HepG2 (cell line): Measurements from ENCODE around the gene GOLGA6C. TPM values are rescaled to one million over a fixed set of nuclear protein-coding genes. Genes with fewer than 3 reads are reported as not detected.
"Not testable (repeated sequence)": the region's sequence is repeated elsewhere in the genome, so short reads cannot be mapped to it uniquely, and the experiment has no call there.

Experiments
- ATAC-seq: fragments of 200-7000 bp; cut with Tn5 transposase; 3 replicates; pipeline ENCODE4 v1.9.1; 2020; ENCODE audit warnings: mild to moderate bottlenecking, moderate library complexity
- BruUV-seq: library from RNA; stranded (reverse); fragments of 400-500 nt; replicated peaks from 2 replicates; lab custom pipeline; 2021; lab: Mats Ljungman, UMichigan
- CTCF ChIA-PET: fragments of 300-600 bp; formaldehyde crosslinking; extraction: SDS; loops from one replicate; lab custom pipeline; 2021; ENCODE audit warnings: low total read pairs, inconsistent platforms, low intra/inter-chr PET ratio; lab: Yijun Ruan, JAX
- POLR2A ChIA-PET: fragments of 350-600 bp; sonication (Branson Sonifier 250); formaldehyde crosslinking; loops from one replicate; lab custom pipeline; 2020; ENCODE audit warnings: antibody characterized with exemption, inconsistent platforms; lab: Yijun Ruan, JAX
- DNase-seq: peaks from one replicate; pipeline ENCODE4 v3.0.0-alpha.2; 2015; ENCODE audit warnings: low spot score
- FAIRE-seq: peaks from 3 replicates; lab custom pipeline; 2011; peaks lifted over from hg19 to GRCh38; lab: Jason Lieb, UNC
- H2AFZ ChIP-seq: one replicate; pipeline ENCODE4 v1.6.1; 2011; ENCODE audit warnings: low read length, inconsistent platforms
- H3K27ac ChIP-seq: fragments of 300-600 bp; 3 replicates; pipeline ENCODE4 v1.8.0; 2011; ENCODE audit warnings: mixed run types, mild to moderate bottlenecking, mixed read lengths, low read length, inconsistent platforms; ENCODE audit not compliant: insufficient read depth; ENCODE audit errors: extremely low read length
- H3K27me3 ChIP-seq, 2 experiments: fragments of 200-600 bp in 1 of 2; 2 replicates in 1 of 2; 3 replicates in 1 of 2; pipeline versions ENCODE4 v1.6.0 to v1.8.0; 2011; ENCODE audit warnings: low read length in 2 of 2, mild to moderate bottlenecking in 2 of 2, moderate library complexity in 2 of 2, inconsistent platforms in 1 of 2; ENCODE audit not compliant: insufficient read depth in 2 of 2, control insufficient read depth in 1 of 2
- H3K36me3 ChIP-seq, 2 experiments: fragments of 200-600 bp in 1 of 2; replicated peaks in 1 of 2; 2 replicates in 1 of 2; 3 replicates in 1 of 2; pipeline versions ENCODE4 v1.5.1 to v1.8.0; 2011; ENCODE audit warnings: low read length in 2 of 2, inconsistent platforms in 1 of 2; ENCODE audit not compliant: insufficient read depth in 2 of 2, control insufficient read depth in 1 of 2
- H3K4me1 ChIP-seq: 2 replicates; pipeline ENCODE4 v1.5.1; 2012; ENCODE audit warnings: low read length, inconsistent platforms; ENCODE audit not compliant: insufficient read depth
- H3K4me2 ChIP-seq: 2 replicates; pipeline ENCODE4 v1.6.0; 2011; ENCODE audit warnings: low read depth, low read length, inconsistent platforms
- H3K4me3 ChIP-seq, 3 experiments: fragments of 200-600 bp in 1 of 3; sonication (generic), shearing (Covaris generic) in 1 of 3; replicated peaks in 1 of 3; 2 replicates each; pipeline ENCODE4 v1.5.1; 2011 to 2016; ENCODE audit warnings: low read length in 3 of 3, inconsistent platforms in 2 of 3, low read depth in 2 of 3, mild to moderate bottlenecking in 2 of 3, control low read depth in 1 of 3, mixed read lengths in 1 of 3; ENCODE audit not compliant: insufficient read depth in 1 of 3
- H3K79me2 ChIP-seq: one replicate; pipeline ENCODE4 v1.6.1; 2011; ENCODE audit warnings: low read length, inconsistent platforms; ENCODE audit not compliant: insufficient read depth
- H3K9ac ChIP-seq: 2 replicates; pipeline ENCODE4 v1.6.0; 2011; ENCODE audit warnings: mild to moderate bottlenecking, low read depth, low read length, inconsistent platforms; ENCODE audit not compliant: insufficient read depth
- H3K9me3 ChIP-seq: 2 replicates; pipeline ENCODE4 v1.5.1; 2012; ENCODE audit warnings: mild to moderate bottlenecking, low read length
- H4K20me1 ChIP-seq: 2 replicates; pipeline ENCODE4 v1.6.0; 2011; ENCODE audit warnings: inconsistent platforms, mild to moderate bottlenecking, low read length, moderate library complexity; ENCODE audit not compliant: insufficient read depth
- CEBPB ChIP-seq: IDR thresholded peaks from 2 replicates; pipeline ENCODE4 v1.6.1; 2011; ENCODE audit warnings: low read depth, low read length, improper control_type of control experiment, borderline replicate concordance
- CEBPG ChIP-seq: IDR thresholded peaks from 2 replicates; pipeline ENCODE4 v1.6.1; 2016
- WGBS: methylation state at CpG from one replicate; pipeline ENCODE4 v1.1.6; 2017; ENCODE audit warnings: low lambda C conversion rate; 5-methylcytosine and 5-hydroxymethylcytosine counted together
- in situ Hi-C: cut with HindIII; loops from 2 replicates; pipeline ENCODE4 v1.10.0; 2017; ENCODE audit warnings: low pct_unique_long_range_greater_than_20kb; ENCODE audit not compliant: extremely low pct_ligation_motif_present
- intact Hi-C: fragments of 100-400 bp; cut with micrococcal nuclease; formaldehyde crosslinking; loops from one replicate; pipeline ENCODE4 v1.10.0; 2022; ENCODE audit not compliant: unreplicated experiment
- polyA plus RNA-seq, 8 experiments: library from polyadenylated mRNA; depleted of rRNA in 3 of 8; stranded (reverse) in 7 of 8; unstranded in 1 of 8; fragments of >200 nt; fragmentation: Illumina TruSeq in 4 of 8; extraction: Trizol in 4 of 8; gene quantifications; 2 replicates each; pipeline versions ENCODE4 v1.2.1 to v1.2.3, GENCODE V29; 2011 to 2016; ENCODE audit warnings: low read depth in 4 of 8, missing spikeins in 1 of 8, mixed read lengths in 1 of 8; ENCODE audit not compliant: insufficient read depth in 1 of 8
- small RNA-seq, 3 experiments: library from RNA; depleted of rRNA; stranded (forward); fragments of <200 nt; gene quantifications; one replicate each; pipeline ENCODE3, GENCODE V24; 2012; ENCODE audit warnings: low read depth in 2 of 3, low replicate concordance in 1 of 3; ENCODE audit not compliant: insufficient read length in 3 of 3, insufficient read depth in 2 of 3
- total RNA-seq, 5 experiments: library from RNA; depleted of rRNA; stranded (reverse); fragments of >200 nt; fragmentation: Illumina TruSeq; extraction: Trizol; gene quantifications; 2 replicates each; pipeline ENCODE4 v1.2.3, GENCODE V29; 2016; ENCODE audit warnings: low read depth in 1 of 5

The GOLGA6C gene
- total and polyA plus RNA-seq, 2 of the 13 experiments (the other 11 are each of a cell fraction or from before 2014, with no cell fraction given): not detected

DNA sequence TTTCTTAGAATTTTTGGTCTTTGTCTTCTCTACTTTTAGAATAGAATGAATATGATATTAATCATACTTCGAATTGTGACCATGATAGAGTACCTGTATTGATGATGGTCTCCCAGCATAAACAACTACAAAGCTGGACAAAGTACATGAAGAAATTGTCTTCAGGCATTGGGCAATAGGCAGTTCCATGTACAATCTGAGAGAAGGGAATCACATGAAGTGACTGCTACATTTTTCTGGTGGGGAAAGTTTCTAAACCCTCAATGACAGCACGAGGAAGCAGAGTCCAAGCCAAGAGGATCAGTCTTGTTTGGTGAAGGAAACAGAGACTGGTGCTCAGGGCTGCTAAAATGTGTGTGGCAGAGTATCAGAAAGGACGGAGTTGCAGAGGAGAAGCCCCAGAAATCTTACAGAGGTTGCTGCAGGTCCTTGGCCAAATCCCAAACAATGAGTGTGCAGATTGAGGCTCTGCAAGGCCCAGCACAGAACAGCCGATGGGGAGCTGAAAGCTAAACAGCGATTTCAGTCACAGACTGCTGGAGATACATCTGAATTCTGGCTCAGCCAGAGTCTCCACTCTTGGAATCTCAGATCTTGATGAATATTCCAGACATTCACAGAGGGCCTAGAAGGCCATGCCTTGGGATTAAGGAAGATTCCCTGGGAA lies 61.2 kb downstream of the GOLGA6C start:
- in situ Hi-C loops, BruUV-seq, DNase-seq, H2AFZ ChIP-seq, H3K4me2 ChIP-seq, intact Hi-C loops, H3K27me3 ChIP-seq, H3K9ac ChIP-seq, H3K79me2 ChIP-seq, CTCF ChIA-PET, FAIRE-seq, POLR2A ChIA-PET, H3K4me3 ChIP-seq, H3K9me3 ChIP-seq, H3K27ac ChIP-seq, H4K20me1 ChIP-seq, H3K36me3 ChIP-seq, ATAC-seq: not testable (repeated sequence)
- peaks cover 14% of the 10 kb centered on the region for H3K4me1 ChIP-seq
- 0 out of 2 replicates have a peak, but pooled peaks have one; percentile 17 for TF ChIP-seq CEBPG
- peak; percentile 40; the same call in 1 of the 2 replicates for TF ChIP-seq CEBPB
- WGBS: 39% methylated on average over 4 of the region's 5 CpGs

Small RNA genes lying within 50 kb of the gene (small RNA-seq; reads per million reads assigned to genes)
- 0 reads per million in 3 experiments for gene AC068338.1
- gene RN7SL327P: 0 reads per million in 3 experiments
- gene RN7SL489P: 0 reads per million in 3 experiments

Other genes with a start within 250 kb of the GOLGA6C start
- gene PPCDC, start 234.7 kb upstream of the GOLGA6C start, total RNA-seq (2016; rRNA removed; fragmentation: Illumina TruSeq; extraction: Trizol): 9.9 and 12.3 TPM in 2 replicates
- 12.8 and 13.9 TPM in 2 replicates for gene PPCDC, start 234.7 kb upstream of the GOLGA6C start, polyA plus RNA-seq (2011; rRNA removed)
- 13.5 and 17.5 TPM in 2 replicates for gene C15orf39, start 56.5 kb upstream of the GOLGA6C start, total RNA-seq (2016; rRNA removed; fragmentation: Illumina TruSeq; extraction: Trizol)
- 6.2 and 8.1 TPM in 2 replicates for gene C15orf39, start 56.5 kb upstream of the GOLGA6C start, polyA plus RNA-seq (2011; rRNA removed)
- not detected in 2 replicates for gene GOLGA6D, start 24.5 kb downstream of the GOLGA6C start, total RNA-seq (2016; rRNA removed; fragmentation: Illumina TruSeq; extraction: Trizol)
- 0.04 TPM in 1 of 2 replicates, not detected in the other for gene GOLGA6D, start 24.5 kb downstream of the GOLGA6C start, polyA plus RNA-seq (2011; rRNA removed)
- gene COMMD4, start 77.7 kb downstream of the GOLGA6C start, total RNA-seq (2016; rRNA removed; fragmentation: Illumina TruSeq; extraction: Trizol): 89.9 and 106 TPM in 2 replicates
- gene COMMD4, start 77.7 kb downstream of the GOLGA6C start, polyA plus RNA-seq (2011; rRNA removed): 45.8 and 48.8 TPM in 2 replicates
- 3.7 and 10.4 TPM in 2 replicates for gene NEIL1, start 88.7 kb downstream of the GOLGA6C start, total RNA-seq (2016; rRNA removed; fragmentation: Illumina TruSeq; extraction: Trizol)
- 15.5 and 20.8 TPM in 2 replicates for gene NEIL1, start 88.7 kb downstream of the GOLGA6C start, polyA plus RNA-seq (2011; rRNA removed)
- 19.5 and 71.0 TPM in 2 replicates for gene MAN2C1, start 110.3 kb downstream of the GOLGA6C start, total RNA-seq (2016; rRNA removed; fragmentation: Illumina TruSeq; extraction: Trizol)
- gene MAN2C1, start 110.3 kb downstream of the GOLGA6C start, polyA plus RNA-seq (2011; rRNA removed): 62.6 and 75.6 TPM in 2 replicates
- gene SIN3A, start 193.4 kb downstream of the GOLGA6C start, total RNA-seq (2016; rRNA removed; fragmentation: Illumina TruSeq; extraction: Trizol): 16.1 and 26.8 TPM in 2 replicates
- 20.7 and 28.1 TPM in 2 replicates for gene SIN3A, start 193.4 kb downstream of the GOLGA6C start, polyA plus RNA-seq (2011; rRNA removed)